ENCODE data around the gene FMO1.

FMO1 gene

DNA sequence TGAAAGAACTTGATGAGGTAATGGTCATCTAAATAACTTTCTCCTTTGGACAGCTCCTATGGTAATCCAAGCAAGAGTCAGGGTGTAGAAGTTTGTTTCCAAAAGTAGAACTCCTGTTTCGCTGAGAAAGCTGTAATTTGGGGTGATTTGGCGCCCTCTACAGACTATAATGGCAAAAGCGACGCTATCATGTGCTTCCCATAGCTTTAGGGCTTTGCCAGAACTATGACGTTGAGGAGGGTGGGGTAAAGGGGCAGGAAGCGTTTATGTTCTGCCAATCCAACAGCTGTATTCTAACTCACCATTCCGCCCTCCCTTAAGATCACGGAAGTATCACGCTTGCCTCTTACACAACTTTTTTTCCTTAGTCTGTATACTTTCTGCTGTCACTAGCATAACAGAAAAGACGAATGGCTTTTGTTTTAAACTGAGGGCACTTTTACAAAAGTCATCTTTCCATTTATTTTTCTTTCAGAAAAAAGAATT lies 65.6 kb downstream of the FMO1 start, which contains the start of gene FMO4:
Gene FMO4, plus strand, starts transcription at position 349 of the 486 bp plus-strand sequence. CDS start 5,643 bp downstream, outside the sequence.
- intact Hi-C loops (cut with DNase I; ENCODE audit: low total_unique reads) = loop anchor here (2.0 to 10.0 kb wide), 2 partner anchors 43 to 91 kb away; no protein-coding TSS in a partner anchor

GRCh38 chr1:171329251-171329650 lies 81.0 kb downstream of the FMO1 start:
- Histone ChIP-seq H3K27me3 (no peaks in the 10 kb centered on the region), H3K4me1 (no peaks in the 10 kb centered on the region), H3K9me3 (no peaks in the 10 kb centered on the region), H3K4me3 (no peak overlapping the region), H3K27ac (no peak overlapping the region), H3K36me3 (peaks cover 0 to 9% (median 0%) of the 10 kb centered on the region in 3 donors)
- TF ChIP-seq CTCF (IDR thresholded peaks at IDR 0.05) = no peak
- DNase-seq = no peak
- intact Hi-C loops (cut with DNase I; ENCODE audit: low total_unique reads) = no loop called here

More for the DNA sequence above, 65.6 kb downstream of the FMO1 start, which contains the start of gene FMO4:
- peaks cover 0 to 22% (median 9%) of the 10 kb centered on the region in 4 donors for H3K4me1 ChIP-seq
- peak within 1 kb of the TSS; percentile 69 to 71 for H3K27ac ChIP-seq
- H3K27me3 ChIP-seq = no peaks in the 10 kb centered on the region
- H3K36me3 ChIP-seq = peaks cover 5 to 18% (median 6%) of the 10 kb centered on the region in 3 donors
- peak; percentile 76 to 79 for TF ChIP-seq CTCF (IDR thresholded peaks at IDR 0.05)
- peaks cover 0 to 2% (median 0%) of the 10 kb centered on the region in 3 donors for H3K9me3 ChIP-seq
- peak within 1 kb of the TSS; percentile 39 to 51 for H3K4me3 ChIP-seq
- DNase-seq = peak; percentile 92 to 96

GRCh38 chr1:171334024-171334640 lies 85.8 kb downstream of the FMO1 start:
- peaks cover 0 to 18% (median 15%) of the 10 kb centered on the region in 3 donors for H3K36me3 ChIP-seq
- no peaks in the 10 kb centered on the region for H3K27me3 ChIP-seq
- TF ChIP-seq CTCF (IDR thresholded peaks at IDR 0.05) = no peak
- DNase-seq = no peak
- H3K9me3 ChIP-seq = no peaks in the 10 kb centered on the region
- intact Hi-C loops (cut with DNase I; ENCODE audit: low total_unique reads) = no loop called here
- no peak overlapping the region for H3K4me3 ChIP-seq
- no peaks in the 10 kb centered on the region for H3K4me1 ChIP-seq
- H3K27ac ChIP-seq = no peak overlapping the region
